GM19238 (cell line): ENCODE results near the gene PXN.
"Not testable (repeated sequence)": the region's sequence is repeated elsewhere in the genome, so short reads cannot be mapped to it uniquely, and the experiment has no call there.

Source experiments
- DNase-seq: peaks from one replicate; pipeline ENCODE4 v3.0.0; 2011; ENCODE audit warnings: low spot score; ENCODE audit not compliant: insufficient read length

PXN gene

GRCh38 chr12:120242275-120242799 lies 23.2 kb downstream of the PXN start:
- no peak for DNase-seq

- no peak for DNase-seq
Observed at GRCh38 chr12:120241561-120242274, 23.8 kb downstream of the PXN start.

GRCh38 chr12:120240495-120240833 lies 25.1 kb downstream of the PXN start:
- no peak for DNase-seq

- DNase-seq: no peak
Observed at GRCh38 chr12:120239776-120240494, 25.6 kb downstream of the PXN start.

GRCh38 chr12:120238839-120239445 lies 26.6 kb downstream of the PXN start:
- DNase-seq: no peak

GRCh38 chr12:120238217-120238616 lies 27.3 kb downstream of the PXN start:
- no peak for DNase-seq

GRCh38 chr12:120237360-120238171 lies 28.0 kb downstream of the PXN start:
- DNase-seq: no peak

- not testable (repeated sequence) for DNase-seq
Observed at GRCh38 chr12:120236809-120237208, 28.7 kb downstream of the PXN start.

GRCh38 chr12:120235369-120236323 lies 29.9 kb downstream of the PXN start:
- no peak for DNase-seq

GRCh38 chr12:120234643-120235368 lies 30.7 kb downstream of the PXN start:
- no peak for DNase-seq

GRCh38 chr12:120231316-120232011 lies 34.1 kb downstream of the PXN start:
- no peak for DNase-seq

- DNase-seq: no peak
Observed at GRCh38 chr12:120230974-120231315, 34.6 kb downstream of the PXN start.

- no peak for DNase-seq
Observed at GRCh38 chr12:120230326-120230973, 35.1 kb downstream of the PXN start.

GRCh38 chr12:120229487-120230325 lies 35.8 kb downstream of the PXN start:
- DNase-seq: no peak

- DNase-seq: no peak
Observed at GRCh38 chr12:120229071-120229486, 36.5 kb downstream of the PXN start.

- peak; percentile 89 for DNase-seq
Observed at GRCh38 chr12:120228291-120229070, 37.0 kb downstream of the PXN start.

- no peak for DNase-seq
Observed at GRCh38 chr12:120228041-120228290, 37.6 kb downstream of the PXN start.
